ENCODE results near the gene ZNF200. TPM values are rescaled to one million over a fixed set of nuclear protein-coding genes. Genes with fewer than 3 reads are reported as not detected.

The ZNF200 gene
- total RNA-seq, 2 experiments from 2014 or later: 9.7 to 10.1 TPM

DNA sequence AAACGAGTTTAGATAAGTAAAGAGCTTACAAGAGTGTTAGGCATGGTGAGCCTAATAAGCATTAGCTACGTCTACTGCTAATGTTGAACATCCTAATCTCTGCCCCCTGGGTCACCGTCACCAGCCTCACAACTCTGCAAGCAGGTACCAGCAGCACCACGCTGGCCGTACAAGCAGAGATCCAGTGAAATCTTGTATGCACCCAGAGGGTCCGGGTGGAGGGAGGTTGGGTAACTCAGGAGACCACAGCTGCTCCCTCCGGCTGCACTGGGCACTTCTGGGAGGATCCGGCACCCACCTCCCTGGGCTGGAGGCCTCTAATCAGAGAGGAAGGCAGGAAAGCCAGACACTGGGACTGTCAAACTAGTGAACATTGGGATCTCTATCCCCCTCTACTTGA is 55.3 kb downstream of the ZNF200 start:
- DNase-seq: no peak
- CTCF ChIA-PET: no interaction called here
- H3K4me1 Mint-ChIP-seq (ENCODE audit: low read depth): peaks cover 24% of the 10 kb centered on the region
- no peak overlapping the region for H3K27ac Mint-ChIP-seq
- H3K9me3 Mint-ChIP-seq: no peaks in the 10 kb centered on the region
- intact Hi-C loops (cut with micrococcal nuclease): loop anchor here (5.0 kb wide), 1 partner anchor 128 kb away; the partner anchor contains the start of genes TIGD7 and ZNF75A
- no peak overlapping the region for H3K4me3 Mint-ChIP-seq
- H3K27me3 Mint-ChIP-seq (ENCODE audit: low read depth): peaks cover 69% of the 10 kb centered on the region
- peaks cover 1% of the 10 kb centered on the region for H3K36me3 Mint-ChIP-seq (ENCODE audit: low read depth)

DNA sequence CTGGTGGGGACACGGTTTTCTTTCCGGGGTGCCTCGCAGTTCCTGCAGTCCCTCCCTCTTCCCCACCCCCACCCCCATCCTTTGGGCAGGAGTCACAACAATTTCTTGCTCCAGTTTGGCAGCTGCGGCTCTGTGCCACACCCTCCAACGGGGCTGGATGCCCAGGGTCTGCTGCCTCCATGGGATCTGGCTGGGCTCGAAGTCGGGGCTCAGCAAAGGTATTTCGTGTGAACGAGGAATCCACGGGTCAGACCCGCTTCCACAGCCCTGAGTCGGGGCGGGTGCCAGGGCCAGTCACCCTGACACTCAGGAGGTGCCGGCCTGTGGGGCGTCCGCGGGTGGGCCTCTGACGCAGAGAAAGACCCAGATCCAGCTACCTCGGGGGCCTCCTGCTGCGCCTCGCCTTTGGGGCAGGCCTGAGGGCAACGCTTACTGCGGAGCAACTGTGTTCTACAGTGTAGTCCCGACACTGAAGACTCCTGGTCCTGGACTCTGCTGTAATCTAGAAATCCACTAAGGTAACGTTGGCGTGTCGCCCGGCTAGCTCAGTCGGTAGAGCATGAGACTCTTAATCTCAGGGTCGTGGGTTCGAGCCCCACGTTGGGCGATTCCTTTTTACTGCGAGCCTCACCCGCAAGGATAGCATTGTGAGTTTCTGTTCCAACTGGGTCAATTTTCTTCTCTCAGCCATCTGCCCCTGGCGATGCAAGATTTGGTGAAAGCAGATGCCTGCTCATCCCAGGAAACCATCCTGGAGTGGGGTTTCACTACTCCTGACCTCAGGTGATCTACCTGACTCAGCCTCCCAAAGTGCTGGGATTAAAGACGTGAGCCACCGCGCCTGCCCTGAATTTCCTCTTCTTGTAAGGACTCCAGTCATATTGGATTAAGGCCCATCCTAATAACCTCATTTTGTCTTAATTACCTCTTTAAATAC is 59.5 kb downstream of the ZNF200 start:
- intact Hi-C loops (cut with micrococcal nuclease): no loop called here
- peak overlapping the region; percentile 30 for H3K27ac Mint-ChIP-seq
- peak; percentile 70 for DNase-seq
- H3K9me3 Mint-ChIP-seq: no peaks in the 10 kb centered on the region
- CTCF ChIA-PET: interaction anchor here (0.6 kb wide), 1 partner anchor 13 kb away, joined by 5 read pairs; no protein-coding TSS in a partner anchor
- no peaks in the 10 kb centered on the region for H3K36me3 Mint-ChIP-seq (ENCODE audit: low read depth)
- peaks cover 60% of the 10 kb centered on the region for H3K27me3 Mint-ChIP-seq (ENCODE audit: low read depth)
- peak overlapping the region; percentile 29 for H3K4me3 Mint-ChIP-seq
- peaks cover 39% of the 10 kb centered on the region for H3K4me1 Mint-ChIP-seq (ENCODE audit: low read depth)

DNA sequence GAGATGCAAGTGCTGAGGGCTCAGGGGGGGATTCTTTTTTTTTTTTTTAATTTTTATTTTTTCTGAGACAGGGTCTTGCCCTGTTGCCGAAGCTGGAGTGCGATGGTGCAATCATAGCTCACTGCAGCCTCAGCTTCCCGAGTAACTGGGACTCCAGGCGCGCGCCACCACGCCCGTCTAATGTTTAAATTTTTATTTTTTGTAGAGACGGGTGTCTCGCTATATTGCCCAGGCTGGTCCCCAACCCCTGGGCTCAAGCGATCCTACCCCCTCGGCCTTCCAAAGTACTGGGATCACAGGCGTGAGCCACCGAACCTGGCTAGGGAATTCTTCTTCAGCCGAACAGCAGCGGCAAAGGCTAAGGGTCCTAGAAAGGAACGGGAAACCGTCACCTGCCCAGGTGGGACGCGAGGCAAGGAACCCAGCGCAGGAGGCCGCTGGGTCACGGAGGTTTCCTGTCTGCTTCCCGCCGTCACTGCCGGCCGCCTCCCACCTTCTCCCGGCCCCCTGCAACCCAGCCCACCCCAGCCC is 60.3 kb downstream of the ZNF200 start:
- no peak for DNase-seq
- CTCF ChIA-PET: interaction anchor here (1.2 to 2.0 kb wide), 2 partner anchors 43 to 45 kb away, joined by 3 to 12 read pairs; no protein-coding TSS in a partner anchor
- Mint-ChIP-seq H3K4me1 (ENCODE audit: low read depth) (peaks cover 40% of the 10 kb centered on the region), H3K27ac (peak overlapping the region; percentile 50), H3K4me3 (peak overlapping the region; percentile 70), H3K9me3 (no peaks in the 10 kb centered on the region), H3K36me3 (ENCODE audit: low read depth) (no peaks in the 10 kb centered on the region), H3K27me3 (ENCODE audit: low read depth) (peaks cover 56% of the 10 kb centered on the region)
- intact Hi-C loops (cut with micrococcal nuclease): no loop called here

DNA sequence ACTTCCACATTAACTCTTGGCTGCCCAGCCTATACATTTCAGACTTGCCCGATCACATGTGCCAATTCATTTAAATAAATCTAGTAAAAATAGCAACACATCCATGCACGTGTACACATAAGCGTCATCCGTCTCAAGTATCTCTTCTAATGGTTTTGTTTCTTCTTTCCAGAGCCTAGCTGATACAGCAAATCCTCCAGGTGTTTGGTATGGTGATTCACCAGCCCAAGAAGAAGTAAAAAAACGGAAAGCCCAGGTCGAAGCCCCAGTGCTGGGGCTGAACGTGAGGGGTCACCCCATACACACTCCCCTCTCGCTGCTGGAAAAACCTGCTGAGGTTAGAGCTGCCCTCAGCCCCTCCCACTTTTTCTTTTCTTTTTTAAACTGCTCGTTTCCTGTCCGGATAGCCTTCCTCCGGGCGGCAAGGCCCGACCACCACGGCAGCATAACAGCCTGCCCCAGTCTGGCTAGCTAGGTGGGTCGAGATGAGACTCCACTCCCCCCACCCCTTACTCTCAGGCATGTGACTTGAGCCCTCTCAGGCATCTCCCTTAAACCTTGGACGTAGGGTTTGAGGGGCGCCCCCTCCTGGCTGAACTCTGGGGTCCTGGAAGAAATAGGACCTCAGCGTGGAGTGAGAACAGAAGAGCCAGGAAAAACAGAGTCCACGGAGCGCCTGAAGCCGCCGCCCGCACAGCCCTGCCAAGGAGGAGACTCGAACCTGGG is 60.9 kb downstream of the ZNF200 start:
- intact Hi-C loops (cut with micrococcal nuclease): no loop called here
- peaks cover 40% of the 10 kb centered on the region for H3K4me1 Mint-ChIP-seq (ENCODE audit: low read depth)
- peak overlapping the region; percentile 50 for H3K27ac Mint-ChIP-seq
- CTCF ChIA-PET: interaction anchor here (0.6 to 2.0 kb wide), 3 partner anchors 42 to 118 kb away, joined by 3 to 12 read pairs (median 3); no protein-coding TSS in a partner anchor
- no peaks in the 10 kb centered on the region for H3K9me3 Mint-ChIP-seq
- peak; percentile 62 for DNase-seq
- no peaks in the 10 kb centered on the region for H3K36me3 Mint-ChIP-seq (ENCODE audit: low read depth)
- peak overlapping the region; percentile 70 for H3K4me3 Mint-ChIP-seq
- H3K27me3 Mint-ChIP-seq (ENCODE audit: low read depth): peaks cover 57% of the 10 kb centered on the region

Other genes with a start within 250 kb of the ZNF200 start
- not detected for gene CLDN9, start 222.2 kb downstream of the ZNF200 start, total RNA-seq
- gene CLDN6, start 217.0 kb downstream of the ZNF200 start, total RNA-seq: not detected
- under 1 TPM; 0.88 to 0.96 TPM for gene TNFRSF12A, start 214.8 kb downstream of the ZNF200 start, total RNA-seq
- gene HCFC1R1, start 211.2 kb downstream of the ZNF200 start, total RNA-seq: 10 to 100 TPM; 22.6 to 26.8 TPM
- gene THOC6, start 211.1 kb downstream of the ZNF200 start, total RNA-seq: 10 to 100 TPM; 40.6 to 41.0 TPM
- not detected for gene BICDL2, start 198.2 kb downstream of the ZNF200 start, total RNA-seq
- under 1 TPM; 0.29 to 0.37 TPM for gene MMP25, start 188.6 kb downstream of the ZNF200 start, total RNA-seq
- gene IL32, start 169.5 kb downstream of the ZNF200 start, total RNA-seq: 100 to 1,000 TPM; 964 to 991 TPM
- under 1 TPM in 1 of 2 experiments, not detected in 1; 0.26 TPM for gene ZSCAN10, start 135.9 kb downstream of the ZNF200 start, total RNA-seq
- gene ZNF205, start 122.6 kb downstream of the ZNF200 start, total RNA-seq: under 1 TPM in 1 of 2 experiments, not detected in 1; 0.25 TPM
- gene ZNF213, start 100.1 kb downstream of the ZNF200 start, total RNA-seq: 1 to 10 TPM; 6.1 to 6.5 TPM
- not detected for gene OR1F1, start 47.0 kb downstream of the ZNF200 start, total RNA-seq
- under 1 TPM; 0.07 TPM for gene MEFV, start 21.5 kb upstream of the ZNF200 start, total RNA-seq
- 10 to 100 TPM in 1 of 2 experiments, 1 to 10 TPM in 1; 9.1 to 12.2 TPM for gene ZNF263, start 48.3 kb upstream of the ZNF200 start, total RNA-seq
- gene TIGD7, start 70.3 kb upstream of the ZNF200 start, total RNA-seq: 1 to 10 TPM; 3.8 to 4.1 TPM
- gene ZNF75A, start 70.3 kb upstream of the ZNF200 start, total RNA-seq: 10 to 100 TPM; 10.5 to 12.4 TPM
- gene OR2C1, start 120.7 kb upstream of the ZNF200 start, total RNA-seq: not detected
- gene ZSCAN32, start 165.8 kb upstream of the ZNF200 start, total RNA-seq: 1 to 10 TPM; 6.5 to 7.9 TPM
- 1 to 10 TPM; 5.8 to 6.3 TPM for gene ZNF174, start 166.1 kb upstream of the ZNF200 start, total RNA-seq
- gene ZNF597, start 208.3 kb upstream of the ZNF200 start, total RNA-seq: 1 to 10 TPM; 1.1 TPM
- gene NAA60, start 208.5 kb upstream of the ZNF200 start, total RNA-seq: 10 to 100 TPM; 20.0 to 27.1 TPM

Data from activated naive CD4-positive, alpha-beta T cell treated with anti-CD3 and anti-CD28 coated beads for 36 hours (primary cell).